CD4-positive, alpha-beta T cell treated with Interferon alpha-2 for 1 hour (primary cell): ENCODE results near the gene OSM.

Experiments used
- DNase-seq, 2 donors: peaks; one replicate each; pipeline ENCODE4 v3.0.0-alpha.2; 2020 to 2022

The OSM gene

GRCh38 chr22:30297991-30298701 lies 31.5 kb upstream of the OSM start:
- DNase-seq: no peak

- DNase-seq: no peak
Observed at GRCh38 chr22:30297276-30297990, 30.8 kb upstream of the OSM start.

GRCh38 chr22:30296833-30297232 lies 30.2 kb upstream of the OSM start:
- DNase-seq: no peak

GRCh38 chr22:30296324-30296723 lies 29.7 kb upstream of the OSM start:
- DNase-seq: no peak

- no peak for DNase-seq
Observed at GRCh38 chr22:30295576-30295975, 28.9 kb upstream of the OSM start.

- DNase-seq: no peak
Observed at GRCh38 chr22:30294830-30295229, 28.2 kb upstream of the OSM start.

- no peak for DNase-seq
Observed at GRCh38 chr22:30294066-30294465, 27.4 kb upstream of the OSM start.

GRCh38 chr22:30293026-30293425 lies 26.4 kb upstream of the OSM start:
- DNase-seq: no peak

- no peak for DNase-seq
Observed at GRCh38 chr22:30292069-30292970, 25.7 kb upstream of the OSM start.

- no peak for DNase-seq
Observed at GRCh38 chr22:30291058-30291892, 24.6 kb upstream of the OSM start.

- no peak for DNase-seq
Observed at GRCh38 chr22:30290342-30291057, 23.8 kb upstream of the OSM start.

- DNase-seq: no peak
Observed at GRCh38 chr22:30289980-30290313, 23.3 kb upstream of the OSM start.

- DNase-seq: peak; percentile 87 to 89
Observed at GRCh38 chr22:30289141-30289979, 22.7 kb upstream of the OSM start, which contains the start of gene CASTOR1. CASTOR1 (minus strand) TSS chr22:30289505; CDS start chr22:30289497, 8 bp downstream.

- no peak for DNase-seq
Observed at GRCh38 chr22:30288419-30289140, 21.9 kb upstream of the OSM start.

GRCh38 chr22:30287648-30288418 lies 21.2 kb upstream of the OSM start:
- peak; percentile 88 to 91 for DNase-seq

GRCh38 chr22:30286813-30287647 lies 20.4 kb upstream of the OSM start:
- peak; percentile 83 to 88 for DNase-seq

- DNase-seq: no peak
Observed at GRCh38 chr22:30286331-30286730, 19.7 kb upstream of the OSM start.

- DNase-seq: no peak
Observed at GRCh38 chr22:30285846-30286200, 19.2 kb upstream of the OSM start.
